Brain microvascular endothelial cell (primary cell): Measurements from ENCODE around the gene SFXN5.

ENCODE experiments used
- DNase-seq: peaks from one replicate; pipeline ENCODE4 v3.0.0-alpha.2; 2020
- H3K27ac ChIP-seq: fragments of 250-450 bp; sonication (Bioruptor Pico); 2 replicates; pipeline ENCODE4 v1.5.1; 2020; ENCODE audit warnings: mild to moderate bottlenecking, moderate library complexity
- H3K27me3 ChIP-seq: fragments of 250-450 bp; sonication (Bioruptor Pico); replicated peaks from 2 replicates; pipeline ENCODE4 v1.5.1; 2020; ENCODE audit warnings: mild to moderate bottlenecking
- H3K36me3 ChIP-seq: fragments of 250-450 bp; sonication (Bioruptor Pico); replicated peaks from 2 replicates; pipeline ENCODE4 v1.5.1; 2020; ENCODE audit warnings: mild to moderate bottlenecking
- H3K4me3 ChIP-seq: 2 replicates; pipeline ENCODE4 v1.5.1; 2011; ENCODE audit warnings: low read depth, mild to moderate bottlenecking, control low read depth, low read length, moderate library complexity
- in situ Hi-C: cut with HindIII; loops from 2 replicates; pipeline ENCODE4 v1.10.0; 2017; ENCODE audit warnings: low sequenced_read_pairs, low pct_ligation_motif_present
- TF ChIP-seq, protein P1 (sequence below): IDR thresholded peaks from 2 replicates; pipeline ENCODE4 v1.5.1; 2011; ENCODE audit warnings: low read depth, mild to moderate bottlenecking, moderate library complexity, low read length, control low read depth, inconsistent platforms; ENCODE audit errors: missing control alignments

SFXN5 gene

DNA sequence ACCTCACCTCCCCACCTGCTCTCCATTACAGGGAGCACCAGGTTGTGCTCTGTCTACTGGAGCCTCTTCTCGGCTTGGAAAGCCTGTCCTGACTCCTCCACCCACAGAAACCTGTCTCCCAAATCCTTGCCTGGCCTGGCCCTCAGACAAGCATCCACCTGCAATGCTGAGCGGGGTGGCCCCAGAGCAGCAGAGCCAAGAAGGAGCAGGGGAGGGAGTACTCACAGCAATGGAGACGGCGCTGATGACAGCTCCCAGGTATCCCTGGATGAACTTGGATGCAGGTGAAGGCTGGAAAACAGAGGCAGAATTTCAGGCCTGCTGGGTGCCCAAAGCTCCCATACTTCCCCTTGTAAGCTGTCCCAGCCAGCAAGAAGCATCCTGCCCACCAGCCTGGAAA is 72.8 kb downstream of the SFXN5 start:
- H3K27me3 ChIP-seq: no peaks in the 10 kb centered on the region
- no peak overlapping the region for H3K27ac ChIP-seq
- H3K4me3 ChIP-seq: no peak overlapping the region
- no peak for DNase-seq
- in situ Hi-C loops: no loop called here
- no peaks in the 10 kb centered on the region for H3K36me3 ChIP-seq
- TF ChIP-seq, protein P1, sequence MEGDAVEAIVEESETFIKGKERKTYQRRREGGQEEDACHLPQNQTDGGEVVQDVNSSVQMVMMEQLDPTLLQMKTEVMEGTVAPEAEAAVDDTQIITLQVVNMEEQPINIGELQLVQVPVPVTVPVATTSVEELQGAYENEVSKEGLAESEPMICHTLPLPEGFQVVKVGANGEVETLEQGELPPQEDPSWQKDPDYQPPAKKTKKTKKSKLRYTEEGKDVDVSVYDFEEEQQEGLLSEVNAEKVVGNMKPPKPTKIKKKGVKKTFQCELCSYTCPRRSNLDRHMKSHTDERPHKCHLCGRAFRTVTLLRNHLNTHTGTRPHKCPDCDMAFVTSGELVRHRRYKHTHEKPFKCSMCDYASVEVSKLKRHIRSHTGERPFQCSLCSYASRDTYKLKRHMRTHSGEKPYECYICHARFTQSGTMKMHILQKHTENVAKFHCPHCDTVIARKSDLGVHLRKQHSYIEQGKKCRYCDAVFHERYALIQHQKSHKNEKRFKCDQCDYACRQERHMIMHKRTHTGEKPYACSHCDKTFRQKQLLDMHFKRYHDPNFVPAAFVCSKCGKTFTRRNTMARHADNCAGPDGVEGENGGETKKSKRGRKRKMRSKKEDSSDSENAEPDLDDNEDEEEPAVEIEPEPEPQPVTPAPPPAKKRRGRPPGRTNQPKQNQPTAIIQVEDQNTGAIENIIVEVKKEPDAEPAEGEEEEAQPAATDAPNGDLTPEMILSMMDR: no peak

DNA sequence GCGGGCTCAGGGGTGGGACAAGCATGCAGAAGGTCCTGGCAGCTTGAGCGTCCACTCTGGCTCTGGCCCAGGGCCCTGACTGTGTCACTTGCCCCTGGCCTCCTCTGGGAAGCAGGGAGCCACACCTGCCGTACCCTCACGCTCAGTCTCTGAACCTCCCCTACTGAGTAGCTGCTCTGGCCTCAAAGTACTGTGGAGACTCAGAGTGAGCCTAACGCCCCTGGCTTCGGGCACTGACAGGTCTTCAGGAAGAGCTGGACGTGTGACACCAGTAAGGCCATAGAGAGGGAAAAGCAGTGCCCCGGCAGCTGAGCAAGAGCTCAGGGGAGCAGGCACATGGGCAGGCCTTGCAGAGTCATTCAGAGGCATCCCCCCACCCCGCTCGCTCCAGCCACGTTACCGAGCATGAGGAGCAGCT is 73.3 kb downstream of the SFXN5 start:
- Histone ChIP-seq H3K4me3 (no peak overlapping the region), H3K27ac (no peak overlapping the region), H3K36me3 (no peaks in the 10 kb centered on the region), H3K27me3 (no peaks in the 10 kb centered on the region)
- in situ Hi-C loops: no loop called here
- TF ChIP-seq, protein P1: no peak
- no peak for DNase-seq

DNA sequence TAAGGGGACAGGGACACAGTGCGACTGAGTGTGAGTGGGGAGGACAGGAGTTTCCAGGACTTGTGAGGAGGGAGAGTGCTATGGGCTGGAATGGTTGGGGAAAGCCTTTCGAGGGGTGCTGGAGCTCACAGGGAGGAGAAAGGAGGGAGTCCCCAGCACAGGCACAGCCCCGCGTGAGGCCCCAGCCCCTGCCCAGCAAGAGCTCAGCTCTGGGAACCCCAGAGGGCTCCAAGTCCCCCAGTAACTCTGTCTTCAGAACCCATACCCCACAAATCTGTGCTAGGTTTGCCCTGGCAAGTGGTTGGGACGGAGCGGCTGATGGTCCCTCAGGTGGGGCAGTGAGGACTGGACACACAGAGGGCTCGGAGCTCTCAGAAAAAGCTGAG is 75.4 kb downstream of the SFXN5 start:
- Histone ChIP-seq H3K27ac (no peak overlapping the region), H3K36me3 (no peaks in the 10 kb centered on the region), H3K27me3 (no peaks in the 10 kb centered on the region), H3K4me3 (no peak overlapping the region)
- TF ChIP-seq, protein P1: no peak
- in situ Hi-C loops: no loop called here
- no peak for DNase-seq

DNA sequence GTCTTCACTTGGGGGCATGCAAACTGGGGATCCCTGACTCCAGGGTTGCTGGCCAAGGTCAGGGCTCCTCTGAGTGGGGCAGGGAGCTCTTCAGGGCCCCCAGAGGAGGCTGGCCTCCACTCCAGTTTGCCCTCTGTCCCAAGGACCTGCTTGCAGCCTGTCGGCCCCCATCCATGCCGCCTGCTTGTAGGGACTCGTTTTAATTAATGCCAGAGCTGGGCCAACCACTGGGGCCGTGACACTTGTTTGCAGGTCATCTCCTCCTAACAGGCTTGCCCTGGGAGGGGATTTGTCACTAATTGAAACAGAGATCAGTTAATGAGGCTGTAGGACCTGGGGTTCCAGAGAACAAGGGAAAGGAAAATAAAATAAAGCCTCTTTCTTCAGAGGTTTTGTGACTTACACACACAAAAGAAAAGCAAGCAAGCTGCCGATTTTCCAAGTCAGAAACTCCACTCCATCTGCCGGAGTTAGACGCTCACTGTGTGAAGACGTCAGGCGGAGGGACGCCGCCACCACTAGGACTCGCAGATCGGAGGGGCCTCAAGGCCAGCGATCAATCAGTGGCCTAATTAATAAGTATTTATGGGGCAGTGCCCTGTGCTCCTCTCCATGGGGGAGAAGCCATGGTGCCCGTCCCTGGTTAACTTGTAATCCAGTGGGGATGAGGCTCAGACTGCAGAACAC is 75.9 kb downstream of the SFXN5 start:
- no peak overlapping the region for H3K27ac ChIP-seq
- in situ Hi-C loops: no loop called here
- no peaks in the 10 kb centered on the region for H3K27me3 ChIP-seq
- no peak overlapping the region for H3K4me3 ChIP-seq
- TF ChIP-seq, protein P1: no peak
- no peak for DNase-seq
- no peaks in the 10 kb centered on the region for H3K36me3 ChIP-seq

DNA sequence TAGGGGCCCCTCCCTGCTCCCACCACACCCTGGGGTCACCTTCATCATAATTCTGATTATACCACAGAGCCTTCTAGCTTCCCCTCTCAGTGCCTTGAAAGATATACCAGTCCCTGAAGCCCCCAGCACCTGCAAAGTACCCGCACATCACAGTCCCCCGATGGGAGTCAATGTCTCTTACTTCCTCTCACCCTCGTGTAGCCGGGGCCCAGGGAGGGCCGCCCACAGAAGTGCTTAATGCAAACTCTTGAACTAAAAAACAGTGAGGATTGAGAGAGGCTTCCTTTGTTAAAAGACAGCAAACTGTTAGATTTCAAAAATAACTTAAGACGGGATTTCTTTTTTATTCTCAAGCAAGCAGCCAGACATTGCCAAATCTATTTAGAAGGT is 76.5 kb downstream of the SFXN5 start:
- Histone ChIP-seq H3K4me3 (no peak overlapping the region), H3K27ac (no peak overlapping the region), H3K27me3 (no peaks in the 10 kb centered on the region), H3K36me3 (no peaks in the 10 kb centered on the region)
- DNase-seq: no peak
- TF ChIP-seq, protein P1: no peak
- in situ Hi-C loops: no loop called here
